Mammary epithelial cell (primary cell): ENCODE measurements around the gene BAZ1B.

Experiments
- EZH2 ChIP-seq: IDR thresholded peaks from 2 replicates; pipeline ENCODE4 v1.6.1; 2012; ENCODE audit warnings: low read length, inconsistent platforms, borderline replicate concordance
- TF ChIP-seq, protein P1 (sequence below), 2 donors: IDR thresholded peaks in 1 of 2; conservative IDR thresholded peaks in 1 of 2; 2 replicates each; pipeline ENCODE4 v1.5.1; 2011 to 2012; ENCODE audit warnings: inconsistent platforms in 2 of 2, low read length in 2 of 2, mild to moderate bottlenecking in 2 of 2, control low read depth in 1 of 2, low read depth in 1 of 2; ENCODE audit not compliant: insufficient read depth in 1 of 2; ENCODE audit errors: extremely low read depth in 1 of 2

DNA sequence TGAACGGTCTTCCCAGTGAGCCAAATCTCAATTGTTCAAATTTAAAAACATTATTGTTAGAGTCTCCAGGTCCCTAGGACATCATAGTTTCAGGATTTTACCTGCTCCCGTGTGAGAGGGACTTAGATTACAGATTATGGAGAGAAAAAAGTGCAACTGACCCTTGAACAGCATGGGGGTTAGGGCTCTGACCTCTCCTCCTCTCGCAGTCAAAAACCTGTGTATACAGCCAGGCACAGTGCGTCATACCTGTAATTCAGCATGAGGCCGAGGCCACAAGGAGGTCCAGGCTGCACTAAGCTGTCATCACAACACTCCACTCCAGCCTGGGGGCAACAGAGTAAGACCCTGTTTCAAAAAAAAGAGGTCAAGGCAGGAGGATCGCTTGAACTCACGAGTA lies 25.5 kb downstream of the BAZ1B start:
- TF ChIP-seq, protein P1, sequence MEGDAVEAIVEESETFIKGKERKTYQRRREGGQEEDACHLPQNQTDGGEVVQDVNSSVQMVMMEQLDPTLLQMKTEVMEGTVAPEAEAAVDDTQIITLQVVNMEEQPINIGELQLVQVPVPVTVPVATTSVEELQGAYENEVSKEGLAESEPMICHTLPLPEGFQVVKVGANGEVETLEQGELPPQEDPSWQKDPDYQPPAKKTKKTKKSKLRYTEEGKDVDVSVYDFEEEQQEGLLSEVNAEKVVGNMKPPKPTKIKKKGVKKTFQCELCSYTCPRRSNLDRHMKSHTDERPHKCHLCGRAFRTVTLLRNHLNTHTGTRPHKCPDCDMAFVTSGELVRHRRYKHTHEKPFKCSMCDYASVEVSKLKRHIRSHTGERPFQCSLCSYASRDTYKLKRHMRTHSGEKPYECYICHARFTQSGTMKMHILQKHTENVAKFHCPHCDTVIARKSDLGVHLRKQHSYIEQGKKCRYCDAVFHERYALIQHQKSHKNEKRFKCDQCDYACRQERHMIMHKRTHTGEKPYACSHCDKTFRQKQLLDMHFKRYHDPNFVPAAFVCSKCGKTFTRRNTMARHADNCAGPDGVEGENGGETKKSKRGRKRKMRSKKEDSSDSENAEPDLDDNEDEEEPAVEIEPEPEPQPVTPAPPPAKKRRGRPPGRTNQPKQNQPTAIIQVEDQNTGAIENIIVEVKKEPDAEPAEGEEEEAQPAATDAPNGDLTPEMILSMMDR (conservative IDR thresholded peaks at IDR 0.05 in 1 of 2, IDR thresholded peaks at IDR 0.05 in 1 of 2; ENCODE audit: extremely low read depth in 1 of 2, insufficient read depth in 1 of 2, low read depth in 1 of 2, low read length in 2 of 2): no peak
- no peak for TF ChIP-seq EZH2
